SW480 (cell line): ENCODE data around the gene MYLK2.
A peak's percentile ranks its signal among the peaks of the same experiment; 100 is the strongest.

Experiments used
- DNase-seq: peaks from one replicate; pipeline ENCODE4 v3.0.0-alpha.2; 2016; ENCODE audit warnings: low spot score

MYLK2 gene

GRCh38 chr20:31871618-31871954 is 52.4 kb downstream of the MYLK2 start:
- DNase-seq, result no peak

- no peak for DNase-seq
These were observed 53.2 kb downstream of the MYLK2 start for GRCh38 chr20:31872406-31872805.

GRCh38 chr20:31875671-31876070 is 56.5 kb downstream of the MYLK2 start:
- DNase-seq, result no peak

GRCh38 chr20:31877684-31878083 is 58.5 kb downstream of the MYLK2 start:
- DNase-seq, result no peak

GRCh38 chr20:31879143-31879987 is 60.2 kb downstream of the MYLK2 start:
- DNase-seq, result peak; percentile 98

- DNase-seq, result no peak
These were observed 62.8 kb downstream of the MYLK2 start for GRCh38 chr20:31881945-31882344.

GRCh38 chr20:31883829-31884228 is 64.7 kb downstream of the MYLK2 start:
- no peak for DNase-seq
